ENCODE data around the gene HIVEP3. TPM values are rescaled to one million over a fixed set of nuclear protein-coding genes. Genes with fewer than 3 reads are reported as not detected.

HIVEP3 gene
- total and polyA plus RNA-seq, 2 of the 13 experiments (the other 11 are each of a cell fraction or from before 2014, with no cell fraction given): 0.05 TPM; not detected in 1

DNA sequence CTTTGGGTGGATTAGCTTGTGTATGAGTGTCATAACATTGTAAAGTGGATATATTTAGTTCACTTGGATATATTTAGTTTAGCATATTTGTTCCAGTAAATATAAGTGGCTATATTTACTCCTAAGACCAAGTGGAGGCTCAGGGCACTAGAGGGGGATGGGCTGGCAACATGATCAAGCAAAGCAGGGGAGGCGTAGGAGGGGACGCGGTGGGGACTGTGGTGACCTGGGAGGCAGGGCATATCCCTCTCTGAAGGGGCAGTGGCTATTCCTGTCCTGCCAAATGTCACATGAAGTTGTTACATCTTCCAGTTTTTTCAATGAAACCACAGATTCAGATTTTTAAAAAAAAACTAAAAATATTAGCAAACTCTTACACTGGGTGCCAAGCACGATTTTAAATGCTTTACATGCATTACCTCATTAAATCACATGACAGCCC lies 382.3 kb downstream of the HIVEP3 start:
- no peak overlapping the region for H3K4me2 ChIP-seq (ENCODE audit: low read depth, low read length)
- in situ Hi-C loops (cut with HindIII; ENCODE audit: extremely low pct_ligation_motif_present, low pct_unique_long_range_greater_than_20kb) (no loop called here), intact Hi-C loops (cut with micrococcal nuclease; ENCODE audit: unreplicated experiment) (no loop called here)
- no peak overlapping the region for H3K4me3 ChIP-seq (replicated peaks in 1 of 3; ENCODE audit: insufficient read depth in 1 of 3, low read depth in 2 of 3, low read length in 3 of 3)
- no peak for DNase-seq (ENCODE audit: low spot score)
- no peak for FAIRE-seq
- H3K27ac ChIP-seq (ENCODE audit: extremely low read length, insufficient read depth, low read length): no peak overlapping the region
- BruUV-seq (replicated peaks): no TSS peak
- no peak overlapping the region for H2AFZ ChIP-seq (ENCODE audit: low read length)
- H3K9ac ChIP-seq (ENCODE audit: insufficient read depth, low read depth, low read length): no peak overlapping the region
- no peaks in the 10 kb centered on the region for H3K9me3 ChIP-seq (ENCODE audit: low read length)
- no peaks in the 10 kb centered on the region for H3K4me1 ChIP-seq (ENCODE audit: insufficient read depth, low read length)
- no peak for ATAC-seq
- CTCF ChIA-PET (ENCODE audit: low intra/inter-chr PET ratio, low total read pairs): no interaction called here
- 2% methylated on average over 4 of the region's 4 CpGs for WGBS (ENCODE audit: low lambda C conversion rate)
- POLR2A ChIA-PET: no interaction called here
- TF ChIP-seq ZNF430 (CRISPR knock-in tag; IDR thresholded peaks at IDR 0.05) (no peak), REL (CRISPR knock-in tag; conservative IDR thresholded peaks at IDR 0.05) (no peak), JDP2 (CRISPR knock-in tag; IDR thresholded peaks at IDR 0.05; ENCODE audit: borderline replicate concordance) (no peak), PLRG1 (conservative IDR thresholded peaks at IDR 0.05) (no peak), NFIC (IDR thresholded peaks at IDR 0.05; ENCODE audit: low read length) (no peak), DNMT1 (CRISPR knock-in tag; IDR thresholded peaks at IDR 0.05) (no peak), RNF2 (conservative IDR thresholded peaks at IDR 0.05; ENCODE audit: low read depth) (no peak), ZNF256 (CRISPR knock-in tag; conservative IDR thresholded peaks at IDR 0.05) (no peak), KLF12 (CRISPR knock-in tag; IDR thresholded peaks at IDR 0.05; ENCODE audit: borderline replicate concordance) (no peak), HMG20B (CRISPR knock-in tag; conservative IDR thresholded peaks at IDR 0.05) (no peak), ZNF775 (CRISPR knock-in tag; IDR thresholded peaks at IDR 0.05; ENCODE audit: borderline replicate concordance) (no peak)
- TF ChIP-seq, protein P1, sequence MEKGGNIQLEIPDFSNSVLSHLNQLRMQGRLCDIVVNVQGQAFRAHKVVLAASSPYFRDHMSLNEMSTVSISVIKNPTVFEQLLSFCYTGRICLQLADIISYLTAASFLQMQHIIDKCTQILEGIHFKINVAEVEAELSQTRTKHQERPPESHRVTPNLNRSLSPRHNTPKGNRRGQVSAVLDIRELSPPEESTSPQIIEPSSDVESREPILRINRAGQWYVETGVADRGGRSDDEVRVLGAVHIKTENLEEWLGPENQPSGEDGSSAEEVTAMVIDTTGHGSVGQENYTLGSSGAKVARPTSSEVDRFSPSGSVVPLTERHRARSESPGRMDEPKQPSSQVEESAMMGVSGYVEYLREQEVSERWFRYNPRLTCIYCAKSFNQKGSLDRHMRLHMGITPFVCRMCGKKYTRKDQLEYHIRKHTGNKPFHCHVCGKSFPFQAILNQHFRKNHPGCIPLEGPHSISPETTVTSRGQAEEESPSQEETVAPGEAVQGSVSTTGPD (CRISPR knock-in tag; IDR thresholded peaks at IDR 0.05): no peak
- TF ChIP-seq, protein P2, sequence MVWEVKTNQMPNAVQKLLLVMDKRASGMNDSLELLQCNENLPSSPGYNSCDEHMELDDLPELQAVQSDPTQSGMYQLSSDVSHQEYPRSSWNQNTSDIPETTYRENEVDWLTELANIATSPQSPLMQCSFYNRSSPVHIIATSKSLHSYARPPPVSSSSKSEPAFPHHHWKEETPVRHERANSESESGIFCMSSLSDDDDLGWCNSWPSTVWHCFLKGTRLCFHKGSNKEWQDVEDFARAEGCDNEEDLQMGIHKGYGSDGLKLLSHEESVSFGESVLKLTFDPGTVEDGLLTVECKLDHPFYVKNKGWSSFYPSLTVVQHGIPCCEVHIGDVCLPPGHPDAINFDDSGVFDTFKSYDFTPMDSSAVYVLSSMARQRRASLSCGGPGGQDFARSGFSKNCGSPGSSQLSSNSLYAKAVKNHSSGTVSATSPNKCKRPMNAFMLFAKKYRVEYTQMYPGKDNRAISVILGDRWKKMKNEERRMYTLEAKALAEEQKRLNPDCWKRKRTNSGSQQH (CRISPR knock-in tag; IDR thresholded peaks at IDR 0.05; ENCODE audit: low read depth): no peak
- TF ChIP-seq, protein P3, sequence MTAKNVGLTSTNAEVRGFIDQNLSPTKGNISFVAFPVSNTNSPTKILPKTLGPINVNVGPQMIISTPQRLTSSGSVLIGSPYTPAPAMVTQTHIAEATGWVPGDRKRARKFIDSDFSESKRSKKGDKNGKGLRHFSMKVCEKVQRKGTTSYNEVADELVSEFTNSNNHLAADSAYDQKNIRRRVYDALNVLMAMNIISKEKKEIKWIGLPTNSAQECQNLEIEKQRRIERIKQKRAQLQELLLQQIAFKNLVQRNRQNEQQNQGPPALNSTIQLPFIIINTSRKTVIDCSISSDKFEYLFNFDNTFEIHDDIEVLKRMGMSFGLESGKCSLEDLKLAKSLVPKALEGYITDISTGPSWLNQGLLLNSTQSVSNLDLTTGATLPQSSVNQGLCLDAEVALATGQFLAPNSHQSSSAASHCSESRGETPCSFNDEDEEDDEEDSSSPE (CRISPR knock-in tag; IDR thresholded peaks at IDR 0.05): no peak
- no peaks in the 10 kb centered on the region for H3K36me3 ChIP-seq (replicated peaks in 1 of 2; ENCODE audit: control insufficient read depth in 1 of 2, insufficient read depth in 2 of 2, low read length in 2 of 2)
- no peaks in the 10 kb centered on the region for H3K79me2 ChIP-seq (ENCODE audit: insufficient read depth, low read length)
- H4K20me1 ChIP-seq (ENCODE audit: insufficient read depth, low read length): no peaks in the 10 kb centered on the region
- H3K27me3 ChIP-seq (ENCODE audit: control insufficient read depth in 1 of 2, insufficient read depth in 2 of 2, low read length in 2 of 2): peaks cover 6 to 50% of the 10 kb centered on the region in 2 experiments; a peak in 4 of 5 replicates

Measured in HepG2 (cell line).